GM18520 (cell line): ENCODE results near the gene CPLX1.
"Not testable (repeated sequence)": the region's sequence is repeated elsewhere in the genome, so short reads cannot be mapped to it uniquely, and the experiment has no call there.

Experiments
- ATAC-seq: cut with Tn5 transposase; IDR thresholded peaks from one replicate; pipeline ENCODE4 v1.9.1; 2021; ENCODE audit not compliant: unreplicated experiment

The CPLX1 gene

DNA sequence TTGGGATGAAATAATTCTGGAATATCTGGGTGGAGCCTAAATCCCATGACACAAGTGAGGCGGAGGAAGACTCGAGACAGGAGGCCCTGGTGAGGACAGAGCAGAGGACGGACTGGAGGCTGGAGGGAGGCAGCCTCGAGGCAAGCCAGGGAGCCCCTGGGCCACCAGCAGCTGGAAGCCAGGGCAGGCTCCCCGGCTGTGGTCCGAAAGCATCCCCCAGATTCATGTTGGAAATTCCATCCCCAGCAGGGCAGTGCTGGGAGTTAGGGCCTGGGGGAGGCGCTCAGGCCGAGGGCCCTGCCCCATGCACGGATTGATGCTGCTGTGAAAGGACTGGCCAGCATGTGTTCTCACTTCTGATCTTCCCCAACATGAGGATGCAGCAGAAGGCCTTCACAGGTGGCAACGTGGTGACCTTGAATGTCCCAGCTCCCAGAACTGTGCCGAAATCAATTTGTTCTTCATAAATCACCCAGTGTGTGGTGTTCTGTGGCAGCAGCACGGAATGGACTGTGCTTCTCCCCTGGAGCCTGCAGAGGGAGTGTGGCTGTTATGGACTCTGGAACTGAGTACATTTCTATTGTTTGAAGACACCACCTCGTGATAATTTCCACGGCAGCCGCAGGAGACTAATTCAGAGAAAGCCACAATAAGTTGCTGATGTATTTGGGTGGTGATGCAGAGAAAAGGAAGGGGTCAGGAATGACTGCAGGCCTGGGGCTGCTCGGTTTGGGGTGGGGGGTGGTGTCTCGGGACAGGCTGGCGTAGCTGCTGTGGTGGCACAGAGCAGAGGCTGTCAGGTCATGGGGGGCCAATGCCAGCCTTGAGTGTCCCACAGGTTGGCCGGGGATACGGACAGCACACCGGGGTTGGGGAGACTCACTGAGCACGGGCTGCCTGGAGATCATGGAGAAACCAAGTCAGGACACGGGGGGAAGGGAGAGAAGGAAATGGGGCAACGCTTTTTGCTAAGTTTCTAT is 63.4 kb downstream of the CPLX1 start:
- ATAC-seq: no peak

DNA sequence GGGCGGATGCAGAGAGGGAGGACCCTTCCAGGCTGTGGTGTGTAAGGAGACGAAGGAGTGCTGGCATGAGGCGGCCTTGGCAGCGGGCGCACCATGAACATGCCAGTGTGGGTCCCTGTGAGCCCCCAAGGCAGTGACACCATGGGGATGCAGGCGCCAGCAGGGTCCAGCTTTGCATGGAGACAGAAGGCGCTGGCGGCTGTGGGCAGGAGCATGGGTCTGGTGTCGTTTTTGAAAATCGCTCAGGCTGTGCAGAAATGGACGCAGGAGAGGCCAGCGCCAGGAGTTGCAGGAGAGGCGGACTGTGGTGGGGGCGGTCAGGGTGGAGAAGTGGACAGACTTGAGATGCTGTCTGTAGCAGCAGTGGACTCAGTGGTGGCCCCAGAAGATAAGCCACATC is 64.2 kb downstream of the CPLX1 start:
- ATAC-seq: no peak

DNA sequence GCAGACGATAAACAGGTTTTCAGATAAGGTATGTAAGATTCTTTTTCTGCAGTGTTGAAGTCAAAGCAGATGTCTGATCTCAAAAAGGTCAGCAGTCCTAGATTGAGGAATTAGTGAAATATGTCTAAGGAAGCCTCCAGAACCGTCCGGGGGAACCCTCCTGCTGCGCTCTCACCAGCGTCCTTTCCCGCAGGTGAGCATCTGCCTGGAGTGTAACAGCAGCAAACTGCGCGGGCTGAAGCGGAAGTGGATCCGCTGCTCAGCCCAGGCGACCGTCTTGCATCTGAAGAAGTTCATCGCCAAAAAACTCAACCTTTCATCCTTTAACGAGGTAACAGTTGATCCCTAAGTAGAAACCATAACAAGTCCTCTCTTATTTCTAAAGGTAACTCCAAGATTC is 64.8 kb downstream of the CPLX1 start:
- no peak for ATAC-seq

DNA sequence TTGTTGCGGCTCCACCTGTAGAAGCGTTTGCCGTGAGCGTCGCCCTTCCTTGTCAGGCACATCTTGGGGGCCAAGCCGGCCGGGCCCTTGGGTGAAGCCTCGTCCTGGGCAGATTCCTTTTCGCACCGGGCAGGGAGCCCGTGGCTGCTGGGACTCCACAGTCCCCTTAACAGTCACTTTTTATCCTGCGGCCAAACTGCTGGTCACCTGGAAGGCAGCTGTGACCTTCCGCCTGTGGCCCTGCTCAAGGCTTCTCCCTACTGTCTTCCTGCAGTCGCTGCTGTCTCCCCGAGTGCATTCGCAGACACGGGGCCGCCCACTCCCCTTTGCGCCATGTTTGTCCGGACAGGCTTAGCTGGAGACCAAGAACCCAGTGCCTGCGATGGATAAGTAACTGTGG is 65.3 kb downstream of the CPLX1 start:
- ATAC-seq: no peak

DNA sequence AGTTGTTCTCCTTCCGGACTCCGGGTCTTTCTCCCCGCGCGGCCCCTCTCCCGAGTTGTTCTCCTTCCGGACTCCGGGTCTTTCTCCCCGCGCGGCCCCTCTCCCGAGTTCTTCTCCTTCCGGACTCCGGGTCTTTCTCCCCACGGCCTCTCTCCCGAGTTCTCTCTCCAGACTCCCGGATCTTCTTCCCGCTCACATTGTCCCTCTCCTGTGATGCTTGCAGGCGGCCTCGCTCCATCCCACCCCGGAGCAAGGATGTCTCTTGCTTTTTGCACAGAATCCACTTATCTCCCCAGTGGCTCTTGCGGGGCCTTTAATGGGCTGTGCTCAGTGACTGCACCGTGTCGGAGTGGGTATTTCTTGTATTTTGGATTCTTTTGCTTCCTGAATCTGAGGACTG is 66.1 kb downstream of the CPLX1 start:
- not testable (repeated sequence) for ATAC-seq

DNA sequence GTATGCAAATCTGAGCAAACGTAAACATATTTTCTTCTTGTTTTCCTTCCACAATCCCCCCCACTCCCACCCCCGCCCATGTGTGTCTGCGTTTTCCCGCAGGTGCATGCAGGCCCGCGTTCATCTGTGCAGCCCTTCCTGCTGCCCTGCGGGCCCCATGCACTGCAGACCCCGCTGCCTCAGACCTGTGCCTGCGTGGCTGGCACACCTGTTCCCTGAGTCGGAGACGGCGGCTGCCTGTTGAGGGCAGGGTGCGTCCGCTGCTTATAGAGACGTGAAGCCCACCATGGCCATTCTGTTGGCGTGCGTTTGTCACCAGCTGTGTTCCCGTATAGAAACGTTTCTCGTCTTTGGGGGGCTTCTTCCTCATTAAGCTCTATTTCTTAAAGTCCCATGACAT is 68.8 kb downstream of the CPLX1 start:
- no peak for ATAC-seq

DNA sequence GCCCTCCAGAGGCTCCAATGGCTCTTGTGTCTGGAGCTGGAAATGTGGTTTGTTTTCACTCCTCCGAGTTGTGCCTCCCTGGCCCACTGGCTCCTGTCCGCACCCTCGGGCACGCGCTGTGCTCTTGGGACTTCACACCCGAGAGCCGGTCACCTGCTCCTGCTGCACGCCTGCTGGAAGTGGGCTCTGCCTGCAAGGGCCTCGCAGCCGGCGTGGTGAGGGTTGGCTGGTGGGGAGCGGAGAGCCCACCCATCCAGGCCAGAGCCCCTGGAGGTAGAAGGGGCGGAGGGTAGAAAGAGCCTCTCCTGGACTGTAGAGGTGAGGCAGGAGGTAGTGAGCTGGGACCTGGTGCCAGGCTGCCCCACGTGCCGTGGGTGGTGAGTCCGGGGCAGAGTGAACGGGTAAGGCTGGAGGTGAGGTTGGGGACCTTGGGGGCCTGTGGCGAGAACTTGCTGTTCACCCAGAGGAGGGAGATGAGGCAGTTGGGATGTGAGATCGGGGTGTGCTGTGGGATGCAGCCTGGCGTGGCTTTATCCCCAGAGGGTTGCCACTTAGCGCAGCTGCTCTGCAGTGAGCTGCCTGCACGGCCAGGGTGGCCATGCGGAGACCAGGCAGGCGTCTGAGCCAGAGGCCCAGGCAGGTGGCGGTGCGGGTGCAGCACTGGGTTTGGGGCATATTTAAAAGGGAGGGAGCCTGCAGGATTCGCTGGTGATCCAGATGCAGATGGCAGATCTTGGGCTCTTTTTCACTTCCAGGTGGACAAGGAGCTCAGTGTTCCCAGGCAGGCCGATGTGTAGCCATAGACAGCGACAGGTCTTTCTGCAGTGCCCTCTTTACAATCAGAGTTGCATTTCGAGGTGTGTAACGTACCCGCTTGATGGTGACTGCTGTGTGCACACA is 71.5 kb downstream of the CPLX1 start:
- ATAC-seq: no peak

DNA sequence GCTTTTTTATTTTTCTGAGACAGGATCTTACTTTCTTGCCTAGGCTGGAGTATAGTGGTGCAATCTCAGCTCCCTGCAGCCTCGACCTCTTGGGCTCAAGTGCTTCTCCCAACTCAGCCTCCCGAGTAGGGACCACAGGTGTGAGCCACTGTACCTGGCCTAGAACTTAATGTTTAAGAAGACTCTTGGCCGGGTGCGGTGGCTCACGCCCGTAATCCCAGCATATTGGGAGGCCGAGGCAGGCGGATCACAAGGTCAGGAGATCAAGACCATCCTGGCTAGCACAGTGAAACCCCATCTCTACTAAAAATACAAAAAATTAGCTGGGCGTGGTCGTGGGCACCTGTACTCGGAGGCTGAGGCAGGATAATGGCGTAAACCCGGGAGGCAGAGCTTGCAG is 72.7 kb downstream of the CPLX1 start:
- not testable (repeated sequence) for ATAC-seq

DNA sequence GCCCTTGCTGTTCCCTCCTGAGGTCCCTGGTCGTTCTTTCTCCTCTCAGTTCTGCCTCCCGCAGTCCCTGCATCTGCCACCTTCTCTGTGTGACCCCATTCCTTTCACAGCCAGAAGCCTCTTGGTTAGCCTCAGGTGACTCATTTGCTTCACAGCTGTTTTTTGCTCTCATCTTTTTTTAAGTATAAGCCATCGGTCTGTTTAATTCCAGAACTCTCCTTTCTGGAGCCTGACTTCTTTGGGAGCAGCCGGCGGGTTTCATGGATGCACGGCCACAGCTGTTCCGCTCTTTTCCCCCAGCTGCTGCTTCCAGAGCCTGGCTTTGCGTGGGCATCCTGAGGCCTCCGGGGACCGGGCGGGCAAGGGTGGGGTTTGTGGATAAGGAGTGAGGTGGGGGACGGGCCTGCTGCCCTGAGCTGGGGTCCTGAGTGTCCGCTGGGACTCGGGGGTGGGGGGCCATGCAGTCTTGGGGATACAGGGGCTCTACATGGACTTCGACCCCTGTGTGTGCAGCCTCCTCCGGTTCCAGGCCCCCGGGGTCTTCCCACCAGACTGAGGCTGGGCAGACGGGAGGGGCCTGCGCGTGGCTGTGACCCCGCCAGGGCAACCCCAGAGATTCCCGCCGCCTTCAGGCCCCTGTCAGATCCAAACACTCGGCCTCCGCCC is 73.6 kb downstream of the CPLX1 start:
- no peak for ATAC-seq

DNA sequence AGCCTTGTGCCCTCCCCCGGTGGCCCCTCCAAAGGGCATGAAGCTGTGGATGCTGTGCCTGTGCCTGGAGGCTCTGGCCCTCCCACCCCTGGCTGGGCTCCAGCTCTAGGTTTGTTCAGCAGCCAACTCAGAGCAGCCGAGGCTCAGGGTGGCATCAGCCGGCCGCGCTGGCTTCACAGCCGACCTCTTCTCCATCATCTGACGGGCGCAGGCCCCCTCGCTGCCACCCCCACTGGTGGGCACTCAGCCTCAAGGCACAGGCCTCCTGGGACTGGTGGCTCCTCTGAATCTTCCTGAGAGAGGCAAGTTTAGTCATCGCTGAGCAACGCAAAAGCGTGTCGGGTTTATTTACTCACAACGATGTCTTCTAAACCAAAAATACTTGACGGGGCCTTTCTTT is 74.3 kb downstream of the CPLX1 start:
- ATAC-seq: no peak

DNA sequence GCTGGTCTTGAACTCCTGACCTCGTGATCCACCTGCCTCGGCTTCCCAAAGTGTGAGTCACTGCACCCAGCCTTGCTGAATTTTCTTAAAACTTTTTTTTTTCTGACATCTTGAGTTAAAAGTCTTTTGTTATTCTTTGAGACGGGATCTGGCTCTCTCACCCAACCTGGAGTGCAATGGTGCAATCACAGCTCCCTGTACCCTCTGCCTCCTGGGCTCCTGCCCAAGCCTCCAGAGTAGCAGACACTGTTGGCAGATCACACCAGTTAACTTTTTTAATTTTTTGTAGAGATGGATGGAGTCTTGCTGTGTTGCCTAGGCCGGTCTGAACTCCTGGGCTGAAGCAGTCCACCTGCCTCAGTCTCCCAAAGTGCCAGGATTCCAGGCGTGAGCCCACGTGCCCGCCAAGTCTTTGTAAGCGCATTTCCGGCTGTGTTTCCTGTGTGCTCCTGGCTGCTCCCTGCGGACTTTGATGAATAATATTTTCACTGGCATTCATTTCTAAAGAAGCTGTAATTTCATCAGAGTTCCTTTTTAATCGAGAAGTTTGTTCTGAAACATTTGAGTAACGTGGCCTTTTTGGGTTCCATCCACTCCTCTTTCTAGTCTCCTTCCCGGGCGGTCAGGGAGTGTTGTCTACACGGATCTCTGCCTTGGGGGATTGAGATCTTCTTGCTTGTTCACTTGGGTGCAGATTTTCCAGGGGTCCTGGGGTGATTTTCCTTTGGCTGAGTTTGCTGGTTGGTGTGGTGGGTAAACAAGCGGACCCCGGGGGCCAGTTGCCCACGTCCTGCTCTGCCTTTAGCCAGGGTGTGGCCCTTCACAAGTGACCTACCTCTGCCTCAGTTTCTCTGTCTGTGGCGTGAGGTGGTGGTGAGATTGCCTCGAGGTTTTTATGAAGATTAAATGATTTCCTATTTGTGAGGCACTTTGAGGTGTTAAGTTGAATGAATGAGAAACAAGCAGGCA is 75.9 kb downstream of the CPLX1 start:
- no peak for ATAC-seq

DNA sequence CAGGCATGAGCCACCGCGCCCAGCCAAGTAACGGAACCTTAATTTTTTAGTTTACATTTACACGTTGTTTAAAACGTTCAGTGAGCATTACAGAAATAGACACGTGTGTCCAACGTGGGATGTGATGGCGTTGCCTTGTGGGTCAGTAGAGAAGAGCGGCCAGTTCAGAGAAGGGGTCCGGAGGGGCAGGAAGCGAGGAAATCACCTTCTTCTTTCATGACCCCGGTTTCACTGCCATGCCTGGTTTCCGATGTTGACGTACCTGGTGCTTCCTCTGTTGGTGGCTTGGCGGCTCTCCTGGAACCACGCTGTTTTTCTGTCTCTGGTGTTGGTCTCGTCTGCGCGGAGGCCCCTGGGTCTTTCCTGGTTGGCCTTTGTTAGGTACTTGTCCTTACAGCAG is 77.5 kb downstream of the CPLX1 start:
- no peak for ATAC-seq

DNA sequence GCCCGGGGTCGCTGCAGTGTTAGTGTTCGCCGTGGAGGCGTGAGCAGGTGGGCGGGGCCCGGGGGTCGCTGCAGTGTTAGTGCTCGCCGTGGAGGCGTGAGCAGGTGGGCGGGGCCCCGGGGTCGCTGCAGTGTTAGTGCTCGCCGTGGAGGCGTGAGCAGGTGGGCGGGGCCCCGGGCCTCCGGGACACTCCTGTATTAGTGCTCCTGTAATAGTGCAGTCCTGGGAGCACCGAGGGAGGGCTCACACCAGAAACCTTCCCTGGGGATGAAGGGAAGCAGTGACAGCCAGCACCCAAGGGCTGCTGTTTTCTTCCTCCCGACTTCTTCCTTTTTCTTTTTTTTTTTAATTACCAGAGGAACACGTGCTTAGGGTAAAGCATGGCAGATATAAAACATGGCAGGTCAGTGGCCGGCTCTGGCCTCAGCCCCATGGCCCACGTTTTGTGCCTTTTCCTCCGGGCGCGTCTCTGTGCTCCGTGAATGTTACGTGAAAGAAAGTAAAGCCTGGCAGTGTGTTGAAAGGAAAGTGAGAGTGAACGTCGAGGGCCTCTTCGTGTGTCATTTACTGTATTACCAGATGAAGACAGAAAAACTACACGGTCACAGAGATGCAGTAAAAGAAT is 78.3 kb downstream of the CPLX1 start:
- ATAC-seq: no peak

DNA sequence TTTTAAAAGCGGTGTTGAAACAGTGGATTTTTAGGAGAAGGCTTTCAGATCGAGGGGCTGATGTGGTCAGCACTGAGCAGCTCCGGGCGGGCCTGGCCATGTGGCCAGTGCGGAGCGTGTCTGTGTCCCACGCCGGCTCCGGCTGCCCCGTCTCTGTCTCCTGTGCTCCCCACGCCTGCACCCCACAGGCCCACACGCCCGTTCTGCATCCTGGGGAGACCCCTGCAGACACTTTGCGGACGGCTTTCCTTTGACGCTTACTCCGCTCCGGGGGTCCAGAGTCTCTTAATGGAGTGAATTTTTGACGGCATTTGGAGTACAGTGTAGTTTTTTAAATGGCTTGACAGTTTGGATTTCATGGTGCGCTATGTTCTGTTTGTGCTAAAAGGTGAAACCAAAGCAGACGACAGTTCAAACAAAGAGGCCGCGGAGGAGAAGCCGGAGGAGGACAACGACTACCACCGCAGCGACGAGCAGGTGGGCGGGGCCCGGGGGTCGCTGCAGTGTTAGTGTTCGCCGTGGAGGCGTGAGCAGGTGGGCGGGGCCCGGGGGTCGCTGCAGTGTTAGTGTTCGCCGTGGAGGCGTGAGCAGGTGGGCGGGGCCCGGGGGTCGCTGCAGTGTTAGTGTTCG is 81.6 kb downstream of the CPLX1 start:
- ATAC-seq: no peak

DNA sequence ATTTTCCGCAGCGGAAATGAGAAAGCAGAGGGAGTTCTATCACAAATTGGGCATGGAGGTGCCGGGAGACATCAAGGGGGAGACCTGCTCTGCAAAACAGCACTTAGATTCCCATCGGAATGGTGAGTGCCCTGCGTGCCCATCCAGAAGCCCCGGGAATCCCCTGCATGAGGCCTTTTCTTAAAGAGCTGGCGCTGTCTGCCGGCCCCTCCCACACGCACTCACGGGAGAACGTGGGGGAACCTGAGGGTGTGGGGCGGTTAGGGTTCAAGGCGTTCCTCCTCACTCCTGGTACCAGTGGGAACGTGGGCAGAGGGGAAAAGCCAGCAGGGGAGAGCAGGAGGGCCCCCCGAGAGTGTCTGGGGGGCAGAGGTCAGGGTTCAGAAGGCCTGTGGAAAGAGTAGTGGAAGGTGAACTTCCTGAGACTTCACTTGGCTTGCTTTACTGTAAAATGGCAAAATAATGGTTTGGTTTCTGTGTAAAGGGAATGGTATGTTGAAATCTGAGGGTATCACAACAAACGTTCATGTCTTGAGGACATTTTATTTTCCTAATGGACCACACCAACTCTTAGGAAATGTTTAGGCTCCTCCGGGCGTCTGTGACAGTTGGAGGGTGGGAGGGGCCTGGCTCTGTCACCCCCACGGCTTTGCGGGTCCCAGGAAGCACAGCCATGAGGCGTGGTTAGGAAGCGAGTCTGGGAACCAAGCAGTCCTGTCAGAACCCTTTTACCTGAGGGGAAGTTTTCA is 82.3 kb downstream of the CPLX1 start:
- no peak for ATAC-seq

DNA sequence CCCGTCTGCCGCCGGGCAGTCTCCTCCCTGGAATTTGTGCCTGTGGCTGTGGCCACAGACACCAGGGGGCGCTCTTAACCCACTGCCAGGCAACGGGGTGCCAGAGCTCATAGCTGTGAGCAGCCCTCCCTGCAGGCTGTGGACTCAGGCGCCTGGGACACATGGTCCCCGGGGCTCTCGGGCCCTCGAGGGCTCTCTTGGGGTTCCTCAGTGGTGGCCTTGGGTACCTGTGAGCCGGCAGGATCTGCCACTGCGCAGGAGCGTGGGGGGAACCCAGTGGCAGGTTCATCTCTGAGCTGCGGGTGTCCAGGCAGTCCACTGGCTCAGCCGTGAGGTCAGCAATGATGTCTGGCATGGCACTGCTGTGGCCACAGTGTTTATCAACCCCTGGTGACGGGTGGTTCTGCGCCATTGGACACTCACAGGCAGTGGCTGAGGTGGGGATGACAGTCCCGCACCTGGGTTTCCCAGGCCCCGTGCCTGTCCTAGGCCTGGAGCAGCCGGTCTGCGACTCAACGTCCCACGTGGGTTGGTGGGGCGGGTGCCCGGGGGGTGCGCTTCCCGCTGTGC is 83.1 kb downstream of the CPLX1 start:
- no peak for ATAC-seq

DNA sequence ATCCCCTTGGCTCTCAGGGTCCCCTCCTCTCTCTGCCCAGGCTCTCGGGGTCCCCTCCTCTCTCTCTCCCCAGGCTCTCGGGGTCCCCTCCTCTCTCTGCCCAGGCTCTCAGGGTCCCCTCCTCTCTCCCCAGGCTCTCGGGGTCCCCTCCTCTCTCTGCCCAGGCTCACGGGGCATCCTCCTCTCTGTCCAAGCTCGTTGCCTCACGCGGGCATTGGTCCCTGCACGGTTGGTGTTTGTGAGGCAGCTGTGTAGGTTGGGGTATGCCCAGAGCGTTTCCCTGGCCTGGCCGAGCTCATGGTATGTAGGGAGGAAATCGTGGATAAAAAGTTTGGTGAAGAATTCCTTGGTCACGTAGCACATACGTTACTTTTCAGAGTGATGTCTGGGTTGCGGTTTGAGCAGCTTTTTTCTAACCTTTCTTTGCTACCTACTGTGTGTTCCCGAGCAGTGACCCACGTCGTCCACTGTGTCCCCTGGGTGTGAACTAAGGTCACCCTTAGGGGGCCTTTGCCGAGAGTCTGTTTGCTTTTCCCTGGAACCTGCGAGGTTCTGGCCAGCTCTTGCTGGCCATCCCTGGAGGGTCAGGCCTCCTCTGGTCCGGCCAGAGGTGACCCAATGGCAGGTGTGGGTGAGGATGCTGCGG is 83.7 kb downstream of the CPLX1 start:
- no peak for ATAC-seq
